HepG2 (cell line): ENCODE results near the gene ANKRD37. TPM values are rescaled to one million over a fixed set of nuclear protein-coding genes. Genes with fewer than 3 reads are reported as not detected.

Experiments
- CEBPG ChIP-seq: IDR thresholded peaks from 2 replicates; pipeline ENCODE4 v1.6.1; 2016
- DMTF1 ChIP-seq: sonication (generic); formaldehyde crosslinking; IDR thresholded peaks from 2 replicates; pipeline ENCODE4 v1.4.0; 2020; ENCODE audit warnings: mild to moderate bottlenecking, missing genetic modification reagents
- GABPA ChIP-seq, 2 experiments: IDR thresholded peaks; 2 replicates each; pipeline ENCODE4 v1.6.1; 2011 to 2016; ENCODE audit warnings: low read depth in 2 of 2, low read length in 1 of 2, missing biosample characterization in 1 of 2, missing genetic modification characterization in 1 of 2
- GATAD2A ChIP-seq: IDR thresholded peaks from 2 replicates; pipeline ENCODE4 v1.6.1; 2016
- GFI1 ChIP-seq: sonication (generic); formaldehyde crosslinking; IDR thresholded peaks from 2 replicates; pipeline ENCODE4 v1.5.0; 2020; ENCODE audit warnings: missing genetic modification reagents, mild to moderate bottlenecking, borderline replicate concordance
- HMG20A ChIP-seq: IDR thresholded peaks from 2 replicates; pipeline ENCODE4 v1.6.1; 2016; ENCODE audit warnings: borderline replicate concordance
- MAF1 ChIP-seq: sonication (generic); formaldehyde crosslinking; IDR thresholded peaks from 2 replicates; pipeline ENCODE4 v1.5.0; 2020; ENCODE audit warnings: missing genetic modification reagents, borderline replicate concordance
- NFIC ChIP-seq: IDR thresholded peaks from 2 replicates; pipeline ENCODE4 v1.6.1; 2012; ENCODE audit warnings: mild to moderate bottlenecking, low read length, inconsistent platforms
- NR2F6 ChIP-seq, 2 experiments: IDR thresholded peaks; 2 replicates each; pipeline ENCODE4 v1.6.1; 2016; ENCODE audit warnings: antibody characterized with exemption in 1 of 2, mild to moderate bottlenecking in 1 of 2
- PRDM15 ChIP-seq: sonication (generic); formaldehyde crosslinking; IDR thresholded peaks from 2 replicates; pipeline ENCODE4 v1.4.0; 2020; ENCODE audit warnings: missing genetic modification reagents
- RXRB ChIP-seq: IDR thresholded peaks from 2 replicates; pipeline ENCODE4 v1.6.1; 2016; ENCODE audit warnings: borderline replicate concordance, missing genetic modification reagents, missing compliant biosample characterization
- SAP130 ChIP-seq: IDR thresholded peaks from 2 replicates; pipeline ENCODE4 v1.6.1; 2016; ENCODE audit warnings: low read depth
- TCF7 ChIP-seq: sonication (generic); IDR thresholded peaks from 2 replicates; pipeline ENCODE4 v1.6.1; 2016; ENCODE audit warnings: antibody characterized with exemption, low read depth
- TFDP2 ChIP-seq: sonication (generic); formaldehyde crosslinking; IDR thresholded peaks from 2 replicates; pipeline ENCODE4 v1.4.0; 2020; ENCODE audit warnings: missing genetic modification reagents
- ZBTB25 ChIP-seq: IDR thresholded peaks from 2 replicates; pipeline ENCODE4 v1.6.1; 2018; ENCODE audit warnings: missing genetic modification reagents
- ZNF362 ChIP-seq: sonication (generic); formaldehyde crosslinking; IDR thresholded peaks from 2 replicates; pipeline ENCODE4 v1.4.0; 2020; ENCODE audit warnings: missing genetic modification reagents, mild to moderate bottlenecking, borderline replicate concordance
- ZNF616 ChIP-seq: sonication (generic); formaldehyde crosslinking; IDR thresholded peaks from 2 replicates; pipeline ENCODE4 v1.5.0; 2020; ENCODE audit warnings: low read depth, mild to moderate bottlenecking, missing genetic modification reagents
- polyA plus RNA-seq, 8 experiments: library from polyadenylated mRNA; depleted of rRNA in 3 of 8; stranded (reverse) in 7 of 8; unstranded in 1 of 8; fragments of >200 nt; fragmentation: Illumina TruSeq in 4 of 8; extraction: Trizol in 4 of 8; gene quantifications; 2 replicates each; pipeline versions ENCODE4 v1.2.1 to v1.2.3, GENCODE V29; 2011 to 2016; ENCODE audit warnings: low read depth in 4 of 8, missing spikeins in 1 of 8, mixed read lengths in 1 of 8; ENCODE audit not compliant: insufficient read depth in 1 of 8
- total RNA-seq, 5 experiments: library from RNA; depleted of rRNA; stranded (reverse); fragments of >200 nt; fragmentation: Illumina TruSeq; extraction: Trizol; gene quantifications; 2 replicates each; pipeline ENCODE4 v1.2.3, GENCODE V29; 2016; ENCODE audit warnings: low read depth in 1 of 5

Gene ANKRD37
- total and polyA plus RNA-seq, 2 of the 13 experiments (the other 11 are each of a cell fraction or from before 2014, with no cell fraction given) = 2.2 to 51.4 TPM

GRCh38 chr4:185382754-185383153, 13.9 kb upstream of the ANKRD37 start (continued):
- TF ChIP-seq ZNF362 (no peak), ZBTB25 (CRISPR knock-in tag) (no peak), TCF7 (peak; percentile 80), ZNF616 (CRISPR knock-in tag) (no peak), NFIC (peak; percentile 48; the same call in 1 of the 2 replicates), GFI1 (CRISPR knock-in tag) (peak; percentile 31; the same call in 1 of the 2 replicates), MAF1 (CRISPR knock-in tag) (no peak), SAP130 (CRISPR knock-in tag) (0 out of 2 replicates have a peak, but pooled peaks have one; percentile 28), PRDM15 (CRISPR knock-in tag) (no peak), RXRB (0 out of 2 replicates have a peak, but pooled peaks have one; percentile 55), CEBPG (CRISPR knock-in tag) (peak; percentile 34; the same call in 1 of the 2 replicates), TFDP2 (CRISPR knock-in tag) (no peak), HMG20A (CRISPR knock-in tag) (peak; percentile 74; the same call in 1 of the 2 replicates), NR2F6 (IDR thresholded peaks at IDR 0.05) (peak; percentile 61; the same call in 1 of the 2 replicates), NR2F6 (CRISPR knock-in tag; IDR thresholded peaks at IDR 0.05) (0 out of 2 replicates have a peak, but pooled peaks have one; percentile 23), DMTF1 (CRISPR knock-in tag) (no peak), GATAD2A (CRISPR knock-in tag) (peak; percentile 64), GABPA (IDR thresholded peaks at IDR 0.05; ENCODE audit: low read depth, low read length) (no peak), GABPA (CRISPR knock-in tag; IDR thresholded peaks at IDR 0.05; ENCODE audit: low read depth) (no peak)
